Measurements from ENCODE around the gene EIF2AK3.

The EIF2AK3 gene

GRCh38 chr2:88636026-88636425 is 8.8 kb upstream of the EIF2AK3 start:
- Histone ChIP-seq H3K36me3 (no peaks in the 10 kb centered on the region), H3K27ac (no peak overlapping the region), H3K4me3 (ENCODE audit: low read depth in 1 of 2, low read length in 1 of 2) (no peak overlapping the region), H3K27me3 (no peaks in the 10 kb centered on the region), H3K4me1 (ENCODE audit: control insufficient read depth in 1 of 2, insufficient read depth in 1 of 2, low read depth in 1 of 2, low read length in 1 of 2) (no peaks in the 10 kb centered on the region), H3K9me3 (no peaks in the 10 kb centered on the region)
- no peak for TF ChIP-seq CTCF (IDR thresholded peaks at IDR 0.05)

GRCh38 chr2:88632569-88632968 is 5.3 kb upstream of the EIF2AK3 start:
- Histone ChIP-seq H3K27me3 (no peaks in the 10 kb centered on the region), H3K36me3 (no peaks in the 10 kb centered on the region), H3K4me3 (ENCODE audit: low read depth in 1 of 2, low read length in 1 of 2) (no peak overlapping the region), H3K9me3 (no peaks in the 10 kb centered on the region), H3K27ac (no peak overlapping the region), H3K4me1 (ENCODE audit: control insufficient read depth in 1 of 2, insufficient read depth in 1 of 2, low read depth in 1 of 2, low read length in 1 of 2) (peaks cover 10% of the 10 kb centered on the region in 2 experiments)
- no peak for TF ChIP-seq CTCF (IDR thresholded peaks at IDR 0.05)

- peak overlapping the region; percentile 92 for H3K27ac ChIP-seq
- H3K27me3 ChIP-seq, result no peaks in the 10 kb centered on the region
- H3K4me1 ChIP-seq (ENCODE audit: control insufficient read depth in 1 of 2, insufficient read depth in 1 of 2, low read depth in 1 of 2, low read length in 1 of 2), result peaks cover 19 to 24% of the 10 kb centered on the region in 2 experiments
- peak overlapping the region; percentile 84 to 86 for H3K4me3 ChIP-seq (ENCODE audit: low read depth in 1 of 2, low read length in 1 of 2)
- TF ChIP-seq CTCF (IDR thresholded peaks at IDR 0.05), result no peak
- H3K9me3 ChIP-seq, result no peaks in the 10 kb centered on the region
- no peaks in the 10 kb centered on the region for H3K36me3 ChIP-seq
Observed at GRCh38 chr2:88628571-88628939, 1.3 kb upstream of the EIF2AK3 start.

GRCh38 chr2:88627856-88628570 is 749 bp upstream of the EIF2AK3 start:
- no peaks in the 10 kb centered on the region for H3K27me3 ChIP-seq
- no peaks in the 10 kb centered on the region for H3K36me3 ChIP-seq
- no peak for TF ChIP-seq CTCF (IDR thresholded peaks at IDR 0.05)
- no peaks in the 10 kb centered on the region for H3K9me3 ChIP-seq
- peaks cover 19 to 24% of the 10 kb centered on the region in 2 experiments for H3K4me1 ChIP-seq (ENCODE audit: control insufficient read depth in 1 of 2, insufficient read depth in 1 of 2, low read depth in 1 of 2, low read length in 1 of 2)
- H3K4me3 ChIP-seq (ENCODE audit: low read depth in 1 of 2, low read length in 1 of 2), result peak overlapping the region; percentile 84 to 86
- peak overlapping the region; percentile 92 for H3K27ac ChIP-seq

- Histone ChIP-seq H3K4me1 (ENCODE audit: control insufficient read depth in 1 of 2, insufficient read depth in 1 of 2, low read depth in 1 of 2, low read length in 1 of 2) (peaks cover 19 to 24% of the 10 kb centered on the region in 2 experiments), H3K27ac (peak overlapping the region; percentile 92), H3K9me3 (no peaks in the 10 kb centered on the region), H3K36me3 (no peaks in the 10 kb centered on the region), H3K4me3 (ENCODE audit: low read depth in 1 of 2, low read length in 1 of 2) (peak overlapping the region; percentile 84 to 86), H3K27me3 (no peaks in the 10 kb centered on the region)
- no peak for TF ChIP-seq CTCF (IDR thresholded peaks at IDR 0.05)
Observed at GRCh38 chr2:88626171-88627054, 851 bp downstream of the EIF2AK3 start.
